Cardiac septum (tissue), 1 donor: ENCODE data around the gene EXOC3. TPM values are rescaled to one million over a fixed set of nuclear protein-coding genes. Genes with fewer than 3 reads are reported as not detected.

Experiments used
- DNase-seq: peaks from one replicate; pipeline ENCODE4 v3.0.0-alpha.2; 2020; ENCODE audit warnings: low spot score
- intact Hi-C: fragments of 100-400 bp; cut with DNase I; formaldehyde crosslinking; loops from one replicate; pipeline ENCODE4 v1.14.0; 2022
- total RNA-seq: library from RNA; stranded (reverse); fragmentation: NEBNext Ultra II Directional; extraction: Animal tissue kit (Norgen Biotek cat#: 25700); gene quantifications from one replicate; pipeline ENCODE4 v1.2.1, GENCODE V29; 2021
- donor health status: DM: no; HTN: no; CAD: no.

Gene EXOC3
- total RNA-seq, 1 donor from 2014 or later = 42.9 TPM

DNA sequence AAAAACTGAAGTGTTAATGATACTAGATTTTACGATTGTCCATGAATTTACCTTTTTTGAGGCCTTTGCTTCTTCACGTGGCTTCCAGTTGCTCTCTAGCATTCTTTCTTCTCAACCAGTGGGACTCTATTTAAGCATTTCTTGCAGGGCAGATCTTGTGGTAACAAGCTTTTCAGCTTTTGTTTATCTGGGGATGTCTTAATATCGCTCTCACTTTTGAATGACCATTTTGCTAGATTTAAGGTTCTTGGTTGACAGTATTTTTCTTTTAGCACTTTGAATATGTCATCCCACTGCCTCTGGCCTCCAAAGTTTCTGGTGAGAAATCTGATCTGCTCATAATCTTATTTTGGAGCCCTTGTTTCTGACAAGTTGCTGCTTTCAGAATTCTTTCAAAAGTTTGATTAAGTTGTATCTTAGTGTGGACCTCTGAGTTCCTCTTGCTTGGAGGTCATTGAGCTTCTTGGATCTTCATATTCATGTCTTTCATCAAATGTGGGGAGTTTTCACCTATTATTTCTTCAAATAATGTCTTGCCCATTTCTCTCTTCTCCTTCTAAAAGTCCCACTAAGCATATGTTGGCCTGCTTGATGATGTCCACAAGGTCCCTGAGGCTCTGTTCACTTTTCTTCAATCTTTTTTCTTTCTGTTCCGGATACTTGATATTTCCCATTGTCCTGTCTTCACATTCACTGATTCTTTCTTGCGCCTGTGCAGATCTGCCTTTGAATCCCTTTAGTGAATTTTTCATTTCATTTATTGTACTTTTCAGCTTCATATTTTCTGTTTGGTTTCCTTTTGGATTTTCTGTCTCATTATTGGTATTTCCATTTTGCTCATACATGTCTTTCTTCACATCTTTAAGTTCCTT is 8.8 kb downstream of the EXOC3 start:
- no peak for DNase-seq
- intact Hi-C loops = no loop called here

DNA sequence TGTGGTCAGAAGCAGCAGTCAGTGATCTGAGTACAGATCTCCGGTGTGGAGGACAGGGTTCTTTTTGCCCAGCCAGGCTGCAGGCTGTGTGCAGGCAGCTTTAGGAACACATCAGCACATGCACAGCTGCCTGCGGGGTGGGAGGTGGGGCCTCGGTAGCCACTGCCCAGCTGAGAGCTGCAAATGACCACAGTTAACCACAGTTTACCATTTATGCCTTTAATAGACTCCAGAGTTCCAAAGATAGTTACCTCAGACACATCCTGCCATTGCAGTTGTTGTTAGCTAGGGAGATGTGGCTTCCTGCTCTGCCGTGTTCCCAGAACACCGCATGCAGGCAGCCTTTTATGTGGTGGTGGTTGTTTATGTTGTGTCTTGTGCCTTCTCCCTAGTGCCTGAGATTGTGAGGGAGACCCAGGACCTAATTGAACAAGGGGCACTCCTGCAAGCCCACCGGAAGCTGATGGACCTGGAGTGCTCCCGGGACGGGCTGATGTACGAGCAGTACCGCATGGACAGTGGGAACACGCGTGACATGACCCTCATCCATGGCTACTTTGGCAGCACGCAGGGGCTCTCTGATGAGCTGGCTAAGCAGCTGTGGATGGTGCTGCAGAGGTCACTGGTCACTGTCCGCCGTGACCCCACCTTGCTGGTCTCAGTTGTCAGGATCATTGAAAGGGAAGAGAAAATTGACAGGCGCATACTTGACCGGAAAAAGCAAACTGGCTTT is 10.2 kb downstream of the EXOC3 start:
- intact Hi-C loops = no loop called here
- DNase-seq = peak; percentile 36

DNA sequence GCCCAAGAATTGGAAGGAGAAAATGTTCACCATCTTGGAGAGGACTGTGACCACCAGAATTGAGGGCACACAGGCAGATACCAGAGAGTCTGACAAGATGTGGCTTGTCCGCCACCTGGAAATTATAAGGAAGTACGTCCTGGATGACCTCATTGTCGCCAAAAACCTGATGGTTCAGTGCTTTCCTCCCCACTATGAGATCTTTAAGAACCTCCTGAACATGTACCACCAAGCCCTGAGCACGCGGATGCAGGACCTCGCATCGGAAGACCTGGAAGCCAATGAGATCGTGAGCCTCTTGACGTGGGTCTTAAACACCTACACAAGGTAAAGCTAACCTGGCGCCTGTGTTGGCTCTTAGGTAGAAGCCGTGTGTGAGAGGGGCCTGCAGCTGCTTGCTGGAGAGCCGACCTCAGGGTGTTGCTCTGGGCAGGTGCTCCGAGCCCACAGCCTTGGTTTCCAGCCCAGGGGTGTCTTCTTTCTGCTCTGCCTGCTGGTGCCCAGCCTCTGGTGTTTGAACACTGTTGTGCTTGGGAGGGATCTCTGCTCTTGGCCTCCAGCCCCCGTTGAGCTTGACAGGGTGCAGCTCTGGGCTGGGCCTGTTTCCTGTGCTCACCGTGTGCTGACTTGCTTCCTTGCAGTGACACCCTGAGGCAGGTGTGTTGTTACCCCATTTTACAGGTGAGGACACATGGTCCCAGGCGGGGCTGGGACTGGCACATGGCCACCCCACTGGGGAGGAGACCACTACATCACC is 10.9 kb downstream of the EXOC3 start:
- peak; percentile 68 for DNase-seq
- intact Hi-C loops = no loop called here

DNA sequence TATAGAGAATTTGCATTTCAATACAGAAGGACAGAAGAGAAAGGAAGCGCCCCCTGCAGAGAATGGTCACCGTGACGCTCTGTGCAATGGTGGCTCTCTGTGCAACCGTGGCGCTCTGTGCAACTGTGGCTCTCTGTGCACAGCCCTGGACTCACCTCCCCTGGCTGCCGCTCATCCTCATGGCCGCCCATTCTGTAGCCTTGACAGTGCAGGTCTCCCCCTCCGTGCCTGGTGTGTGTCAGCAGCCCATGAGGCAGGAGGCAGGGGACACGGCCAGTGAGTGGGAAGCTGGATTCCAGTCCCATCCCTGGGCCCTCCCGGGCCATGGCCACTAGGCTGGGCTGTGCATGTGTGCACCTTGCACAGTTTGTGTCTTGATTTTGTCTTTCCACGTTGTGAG is 12.0 kb downstream of the EXOC3 start:
- peak; percentile 50 for DNase-seq

DNA sequence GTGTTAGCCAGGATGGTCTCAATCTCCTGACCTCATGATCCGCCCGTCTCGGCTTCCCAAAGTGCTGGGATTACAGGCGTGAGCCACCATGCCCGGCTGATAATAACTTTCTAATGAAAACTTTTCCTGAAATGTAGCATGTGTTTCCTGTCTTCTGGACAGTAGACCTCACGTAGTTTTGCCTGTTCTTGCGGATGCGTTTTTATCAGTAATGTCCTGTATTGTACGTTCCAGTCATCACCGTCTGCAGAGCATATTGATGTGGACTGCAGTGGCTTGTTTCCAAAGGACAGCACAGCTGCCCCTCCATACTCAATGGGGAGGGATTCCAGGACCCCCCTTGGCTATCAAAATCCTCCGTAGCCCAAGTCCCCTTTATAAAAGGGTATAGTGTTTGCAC is 12.8 kb downstream of the EXOC3 start:
- intact Hi-C loops = no loop called here
- no peak for DNase-seq

More for the DNA sequence above, 12.0 kb downstream of the EXOC3 start:
- intact Hi-C loops = no loop called here

DNA sequence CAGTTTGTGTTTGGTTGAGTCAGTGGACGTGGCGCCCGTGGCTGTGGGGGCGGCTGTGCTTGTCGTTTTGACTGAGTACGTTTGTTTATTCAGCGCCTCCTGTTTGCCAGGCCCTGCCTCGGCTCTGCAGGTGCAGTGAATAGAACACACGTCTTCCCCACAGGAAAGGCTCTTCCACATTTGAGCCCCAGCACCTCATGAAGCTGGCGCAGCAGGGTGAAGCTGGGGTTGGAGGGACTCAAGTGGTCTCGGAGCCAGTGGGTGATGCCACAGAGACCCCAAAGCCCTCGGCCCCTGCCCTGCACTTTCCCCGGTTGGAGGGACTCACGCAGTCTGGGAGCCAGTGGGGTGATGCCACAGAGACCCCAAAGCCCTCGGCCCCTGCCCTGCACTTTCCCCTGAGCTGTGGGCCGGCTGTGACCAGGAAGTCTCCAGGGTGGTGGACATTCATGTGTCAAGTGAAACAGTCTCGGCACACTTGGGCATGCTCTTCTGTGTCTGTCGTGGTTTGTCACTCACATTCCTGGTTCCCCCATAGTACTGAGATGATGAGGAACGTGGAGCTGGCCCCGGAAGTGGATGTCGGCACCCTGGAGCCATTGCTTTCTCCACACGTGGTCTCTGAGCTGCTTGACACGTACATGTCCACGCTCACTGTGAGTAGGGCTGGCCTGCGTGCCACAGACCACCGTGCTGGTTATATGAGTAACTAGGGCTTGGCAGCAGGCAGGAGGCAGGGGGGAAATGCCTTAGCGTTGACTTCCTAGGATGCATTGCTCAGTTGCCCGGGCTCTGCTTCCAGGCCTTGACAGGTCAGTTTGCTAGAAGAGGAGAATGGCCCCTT is 13.6 kb downstream of the EXOC3 start:
- peak; percentile 70 for DNase-seq
- intact Hi-C loops = no loop called here

DNA sequence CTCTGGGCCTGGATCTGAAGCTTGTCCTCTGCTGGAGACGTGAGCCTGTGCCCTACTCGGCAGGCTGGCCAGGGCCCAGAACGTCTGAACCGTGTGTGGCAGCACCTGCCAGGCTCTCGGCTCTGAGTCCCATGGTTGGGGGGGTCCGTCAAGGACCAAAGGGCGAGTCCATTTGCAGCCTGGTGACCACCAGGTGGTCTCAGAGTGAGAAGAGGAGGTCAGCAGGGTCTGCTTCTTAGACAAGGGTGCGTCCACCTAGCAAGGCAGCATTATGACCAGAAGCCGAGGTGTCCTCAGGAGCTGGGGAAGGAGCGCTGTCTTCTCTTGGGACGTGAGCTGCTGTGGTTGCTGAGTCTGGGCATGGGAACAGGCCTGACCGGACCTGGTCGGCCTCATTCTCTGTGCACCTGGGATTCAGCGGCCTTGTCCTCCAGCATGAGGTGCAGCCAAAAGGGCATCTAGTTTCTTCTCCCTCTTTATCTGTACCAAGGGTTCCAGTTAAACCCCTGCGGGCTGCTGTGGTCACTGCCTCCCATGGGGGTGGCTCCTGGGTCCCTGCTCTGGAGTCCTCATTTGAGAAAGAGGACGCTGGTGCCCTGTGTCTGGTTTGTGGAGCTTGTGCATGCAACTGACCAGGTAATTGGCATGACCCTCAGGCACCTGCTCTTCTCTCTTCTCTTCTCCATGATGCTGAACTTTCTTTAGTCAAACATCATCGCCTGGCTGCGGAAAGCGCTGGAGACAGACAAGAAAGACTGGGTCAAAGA is 14.4 kb downstream of the EXOC3 start:
- intact Hi-C loops = no loop called here
- peak; percentile 70 for DNase-seq

DNA sequence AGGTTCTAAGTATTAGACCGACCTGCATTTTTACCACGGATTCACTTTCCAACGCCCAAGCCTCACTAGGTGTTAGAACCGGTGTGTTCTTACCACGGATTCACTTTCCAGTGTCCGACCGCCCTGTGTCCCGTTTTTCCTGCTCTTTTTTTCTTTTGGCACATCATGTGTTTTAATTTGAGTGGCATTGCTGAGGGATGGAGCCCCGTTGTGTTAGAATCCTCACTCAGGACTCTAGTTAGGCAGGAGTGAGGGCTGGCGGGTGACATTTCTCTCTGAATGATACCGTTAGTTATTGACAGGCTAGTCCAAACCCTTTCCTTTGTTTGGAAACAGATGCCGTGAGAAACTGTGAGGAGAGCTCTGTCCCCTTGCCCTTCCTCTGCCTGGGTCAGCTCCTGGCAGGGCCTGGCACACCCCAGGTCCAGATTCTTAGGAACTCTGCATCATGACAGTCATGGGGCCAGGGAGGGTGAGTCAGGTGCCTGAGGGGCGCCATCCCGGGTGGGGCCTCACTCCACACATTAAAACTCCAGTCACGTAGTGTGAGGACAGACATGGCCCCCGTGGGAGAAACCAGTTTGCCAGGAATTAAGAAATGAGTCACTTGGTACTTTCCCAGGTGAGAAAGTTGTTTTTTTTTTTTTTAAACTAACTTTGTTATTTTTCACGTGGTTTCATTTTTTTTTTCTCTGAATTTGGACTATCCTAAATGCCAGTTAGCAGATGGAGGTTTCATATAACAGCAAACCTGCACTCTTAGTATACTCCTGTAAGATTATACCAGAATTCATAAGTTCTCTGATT is 15.8 kb downstream of the EXOC3 start:
- intact Hi-C loops = no loop called here
- DNase-seq = peak; percentile 46

DNA sequence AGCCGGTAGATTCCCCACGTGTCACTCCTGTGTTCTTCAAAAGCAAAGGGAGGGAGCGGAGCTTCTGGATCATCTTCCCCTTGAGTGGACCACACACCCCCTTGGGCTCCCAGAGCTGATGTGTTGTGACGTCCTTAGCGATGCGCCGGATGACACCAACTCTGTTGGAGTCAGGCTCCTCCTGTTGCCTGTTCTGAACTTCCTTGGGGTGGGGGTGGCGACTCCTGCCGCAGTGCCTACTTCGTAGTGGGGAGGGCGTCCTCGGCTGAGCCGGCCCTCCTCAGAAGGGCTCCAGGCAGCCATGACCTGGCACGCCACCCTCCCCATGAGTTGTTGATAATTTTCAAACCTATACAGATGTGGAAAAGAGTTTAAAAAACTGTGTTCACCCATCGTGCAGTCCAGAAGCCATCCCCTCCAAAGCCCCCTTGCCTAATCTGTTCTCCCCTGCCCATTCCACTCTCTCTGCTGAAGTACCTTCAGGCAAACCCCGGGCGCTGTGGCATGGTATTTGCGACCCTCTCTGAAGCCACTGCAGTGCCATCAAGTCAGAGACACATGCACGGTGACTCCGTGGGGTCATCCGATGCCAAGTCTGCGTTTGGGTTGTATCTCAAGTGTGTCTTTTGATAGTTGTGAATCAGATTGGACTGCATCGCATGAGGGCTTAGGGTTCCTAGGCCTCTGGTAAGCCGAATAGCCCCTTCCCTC is 16.7 kb downstream of the EXOC3 start:
- intact Hi-C loops = no loop called here
- DNase-seq = peak; percentile 51

DNA sequence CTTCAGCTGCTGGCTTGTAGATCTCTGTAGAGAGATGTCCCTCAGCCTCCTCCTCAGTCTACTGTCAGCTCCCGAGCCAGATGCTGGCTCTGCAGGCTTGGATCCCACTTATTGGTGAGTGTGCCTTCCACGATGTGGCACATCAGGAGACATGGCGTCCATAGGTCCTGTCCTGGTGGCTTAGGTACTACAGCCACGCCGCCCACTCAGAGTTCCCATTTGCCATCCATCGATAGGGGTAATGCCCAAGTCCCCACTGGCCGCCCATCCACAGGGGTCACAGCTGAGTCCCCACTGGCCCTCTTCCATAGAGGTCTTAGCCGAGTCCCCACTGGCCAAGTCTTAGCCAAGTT is 17.3 kb downstream of the EXOC3 start:
- intact Hi-C loops = no loop called here
- DNase-seq = no peak

DNA sequence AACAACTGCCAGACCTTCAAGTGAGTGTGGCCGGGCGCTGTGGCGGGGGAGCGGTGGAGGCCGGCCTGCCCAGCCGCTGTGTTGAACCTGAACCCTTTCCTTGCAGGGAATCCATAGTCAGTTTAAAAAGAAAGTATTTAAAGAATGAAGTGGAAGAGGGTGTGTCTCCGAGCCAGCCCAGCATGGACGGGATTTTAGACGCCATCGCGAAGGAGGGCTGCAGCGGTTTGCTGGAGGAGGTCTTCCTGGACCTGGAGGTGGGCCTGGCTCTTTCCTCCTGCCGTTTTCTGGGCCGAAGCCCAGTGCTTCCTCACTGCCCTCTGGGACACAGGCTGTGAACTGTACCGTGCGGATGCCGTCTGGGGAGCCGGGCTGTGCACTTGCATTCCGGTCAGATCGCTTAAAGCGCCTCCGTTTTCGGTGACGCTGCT is 19.1 kb downstream of the EXOC3 start:
- no peak for DNase-seq
- intact Hi-C loops = no loop called here

DNA sequence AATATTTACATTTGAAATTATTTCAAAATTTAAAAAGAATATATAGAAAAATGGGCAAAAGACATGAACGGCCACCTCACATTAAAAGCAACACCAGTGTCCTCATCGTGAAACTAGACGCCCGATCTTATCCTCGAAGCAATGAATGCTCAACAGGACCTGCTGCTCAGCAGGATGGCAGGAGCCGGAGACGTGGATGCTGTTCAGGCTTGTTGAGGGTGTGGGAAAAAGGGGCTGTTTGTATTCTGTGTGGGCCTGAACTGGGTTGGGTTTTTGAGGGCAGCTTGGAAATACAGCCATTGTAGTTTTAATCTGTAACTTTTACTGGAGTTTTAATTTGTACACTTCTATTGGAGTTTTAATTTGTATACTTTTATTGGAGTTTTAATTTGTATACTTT is 20.3 kb downstream of the EXOC3 start:
- no peak for DNase-seq
- intact Hi-C loops = no loop called here

DNA sequence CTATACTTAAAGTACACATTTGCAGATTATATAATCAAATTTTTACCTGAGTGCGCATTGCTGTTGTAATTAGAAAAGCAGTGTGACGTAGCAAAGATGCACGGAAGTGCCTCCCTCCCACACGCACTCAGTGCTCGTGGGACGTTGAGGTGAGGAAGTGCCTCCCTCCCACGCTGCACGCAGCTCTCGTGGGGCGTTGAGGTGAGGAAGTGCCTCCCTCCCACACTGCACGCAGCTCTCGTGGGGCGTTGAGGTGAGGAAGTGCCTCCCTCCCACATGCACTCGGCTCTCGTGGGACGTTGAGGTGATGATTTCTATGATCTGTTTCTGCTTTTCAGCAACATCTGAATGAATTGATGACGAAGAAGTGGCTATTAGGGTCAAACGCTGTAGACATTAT is 21.0 kb downstream of the EXOC3 start:
- intact Hi-C loops = no loop called here

DNA sequence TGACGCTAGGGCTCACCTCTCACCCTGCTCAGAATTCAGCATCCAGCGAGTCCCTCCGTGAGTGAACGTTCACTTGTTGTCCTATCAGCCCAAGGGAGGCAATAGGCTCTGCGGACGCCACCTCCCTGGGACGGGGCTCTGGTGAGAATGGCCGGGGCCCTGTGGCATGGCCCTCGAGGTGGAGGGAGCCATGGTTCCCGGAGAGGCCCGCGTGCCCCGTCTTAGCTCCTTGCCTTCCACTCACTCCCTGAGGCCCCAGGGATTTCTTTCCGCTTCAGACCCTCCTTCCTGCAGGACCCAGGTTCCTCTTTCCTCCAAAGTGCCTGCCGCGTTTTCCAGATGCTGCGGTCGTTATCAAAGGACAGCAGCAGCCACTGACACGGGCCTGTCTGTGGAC is 21.5 kb downstream of the EXOC3 start:
- no peak for DNase-seq

More for the DNA sequence above, 21.0 kb downstream of the EXOC3 start:
- no peak for DNase-seq

DNA sequence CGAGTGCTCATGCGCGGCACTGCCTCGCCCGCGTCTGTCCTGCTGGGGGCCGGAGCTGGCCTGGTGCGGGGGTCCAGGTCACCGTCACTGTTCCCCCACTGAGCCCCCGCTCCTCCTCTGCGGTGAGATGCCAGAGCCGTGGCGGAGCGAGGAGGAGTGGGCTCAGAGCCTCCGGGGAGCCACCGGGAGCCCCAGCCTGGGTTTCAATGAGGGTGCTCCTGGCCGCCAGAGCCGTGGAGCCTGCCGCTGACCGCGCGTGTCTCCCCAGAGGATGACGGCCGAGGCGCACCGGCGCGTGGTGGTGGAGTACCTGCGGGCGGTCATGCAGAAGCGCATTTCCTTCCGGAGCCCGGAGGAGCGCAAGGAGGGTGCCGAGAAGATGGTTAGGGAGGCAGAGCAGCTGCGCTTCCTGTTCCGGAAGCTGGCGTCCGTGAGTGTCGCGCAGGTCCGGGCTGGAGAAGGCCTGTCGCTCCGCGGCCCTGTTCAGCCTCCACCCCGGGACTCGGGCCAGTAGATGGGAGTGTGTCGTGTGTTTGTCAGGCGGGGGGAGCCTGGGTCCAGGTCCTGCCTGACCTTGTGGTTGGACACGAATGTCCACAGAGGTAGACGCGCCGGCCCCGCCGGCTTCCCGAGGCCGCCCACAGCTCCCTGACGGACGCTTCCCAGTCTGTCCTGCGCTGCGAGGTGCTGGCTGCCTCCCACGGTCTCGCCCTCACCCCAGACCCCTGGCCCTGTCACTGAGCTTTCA is 22.0 kb downstream of the EXOC3 start:
- intact Hi-C loops = no loop called here
- DNase-seq = no peak

More for the DNA sequence above, 21.5 kb downstream of the EXOC3 start:
- intact Hi-C loops = no loop called here

DNA sequence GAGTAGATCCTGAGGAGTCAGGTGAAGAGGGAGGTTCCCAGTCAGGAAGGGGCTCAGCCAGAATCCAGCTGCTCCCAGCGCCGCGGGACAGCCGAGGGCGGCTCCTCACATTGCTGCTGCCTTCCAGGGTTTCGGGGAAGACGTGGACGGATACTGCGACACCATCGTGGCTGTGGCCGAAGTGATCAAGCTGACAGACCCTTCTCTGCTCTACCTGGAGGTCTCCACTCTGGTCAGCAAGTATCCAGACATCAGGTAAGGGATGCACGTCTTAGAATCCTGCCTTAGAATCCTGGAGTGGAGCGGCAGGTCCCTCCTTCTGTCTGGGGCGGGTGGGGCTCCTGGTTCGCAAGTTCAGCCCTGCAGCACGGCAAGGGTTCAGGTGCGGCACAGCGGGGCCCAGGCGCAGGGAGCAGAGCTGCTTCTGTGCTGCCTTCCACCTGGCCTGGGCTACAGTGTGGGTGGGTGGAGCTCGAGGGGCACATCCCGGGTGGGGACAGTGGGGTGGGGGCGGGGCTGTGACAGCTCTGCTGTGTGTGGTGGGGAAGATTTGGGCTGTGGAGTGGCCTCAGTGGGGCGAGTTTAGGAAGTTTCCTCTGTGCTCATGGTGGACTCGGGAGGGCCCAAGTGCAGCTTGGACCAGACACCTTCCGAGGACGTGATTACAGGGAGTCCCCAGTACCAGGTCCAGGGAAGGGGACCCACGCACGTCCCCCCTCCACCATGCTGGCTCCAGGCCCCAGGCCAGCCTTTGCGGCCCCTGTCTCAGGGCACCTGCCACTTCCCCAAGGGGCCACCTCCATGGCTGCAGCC is 22.8 kb downstream of the EXOC3 start:
- no peak for DNase-seq
- intact Hi-C loops = no loop called here
